ENCODE results near the gene TNRC6A.
"Not testable (repeated sequence)": the region's sequence is repeated elsewhere in the genome, so short reads cannot be mapped to it uniquely, and the experiment has no call there.

The TNRC6A gene

GRCh38 chr16:24736758-24737157 is 7.3 kb downstream of the TNRC6A start:
- no peaks in the 10 kb centered on the region for H3K9me3 Mint-ChIP-seq
- no peak overlapping the region for H3K4me3 Mint-ChIP-seq
- no peak overlapping the region for H3K27ac Mint-ChIP-seq
- H3K4me1 Mint-ChIP-seq = peaks cover 91% of the 10 kb centered on the region
- no peaks in the 10 kb centered on the region for H3K27me3 Mint-ChIP-seq
- no peak for ATAC-seq
- H3K36me3 Mint-ChIP-seq (ENCODE audit: low read depth) = peaks cover 34% of the 10 kb centered on the region
- no peak for DNase-seq

DNA sequence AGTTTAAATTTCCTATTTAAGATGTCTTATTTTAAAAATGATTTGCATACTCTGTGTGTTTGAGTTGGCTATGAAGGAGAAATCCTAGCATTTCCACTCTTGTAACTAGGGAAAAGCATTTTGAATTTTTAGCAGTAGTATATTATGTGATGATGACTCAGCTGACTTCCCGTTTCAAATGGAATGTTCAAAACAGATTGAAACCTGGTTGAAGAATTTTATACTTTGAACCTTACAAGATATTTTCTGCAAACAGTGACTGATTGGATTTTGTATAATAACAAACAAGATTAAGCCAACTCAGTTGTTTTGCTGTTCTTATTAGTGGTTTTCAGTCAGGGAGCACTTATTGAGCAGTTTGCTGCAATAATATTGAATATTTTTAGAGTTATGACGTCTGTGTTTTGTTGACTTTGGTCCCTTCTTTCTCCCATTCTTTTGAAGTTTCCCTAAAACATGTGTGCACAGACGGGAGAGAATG is 8.0 kb downstream of the TNRC6A start:
- no peaks in the 10 kb centered on the region for H3K9me3 Mint-ChIP-seq
- peaks cover 90% of the 10 kb centered on the region for H3K4me1 Mint-ChIP-seq
- no peak for ATAC-seq
- H3K4me3 Mint-ChIP-seq = no peak overlapping the region
- no peak for DNase-seq
- H3K36me3 Mint-ChIP-seq (ENCODE audit: low read depth) = peaks cover 33% of the 10 kb centered on the region
- H3K27ac Mint-ChIP-seq = no peak overlapping the region
- no peaks in the 10 kb centered on the region for H3K27me3 Mint-ChIP-seq

GRCh38 chr16:24737916-24738594 is 8.6 kb downstream of the TNRC6A start:
- Mint-ChIP-seq H3K36me3 (ENCODE audit: low read depth) (peaks cover 31% of the 10 kb centered on the region), H3K9me3 (no peaks in the 10 kb centered on the region), H3K4me3 (no peak overlapping the region), H3K27me3 (no peaks in the 10 kb centered on the region), H3K4me1 (peaks cover 91% of the 10 kb centered on the region), H3K27ac (peak overlapping the region; percentile 12)
- DNase-seq (no peak), ATAC-seq (no peak)

- Mint-ChIP-seq H3K4me1 (peaks cover 88% of the 10 kb centered on the region), H3K36me3 (ENCODE audit: low read depth) (peaks cover 24% of the 10 kb centered on the region), H3K27ac (no peak overlapping the region), H3K27me3 (no peaks in the 10 kb centered on the region), H3K9me3 (no peaks in the 10 kb centered on the region), H3K4me3 (no peak overlapping the region)
- DNase-seq = no peak
- ATAC-seq = no peak
Observed at GRCh38 chr16:24738895-24739294, 9.4 kb downstream of the TNRC6A start.

DNA sequence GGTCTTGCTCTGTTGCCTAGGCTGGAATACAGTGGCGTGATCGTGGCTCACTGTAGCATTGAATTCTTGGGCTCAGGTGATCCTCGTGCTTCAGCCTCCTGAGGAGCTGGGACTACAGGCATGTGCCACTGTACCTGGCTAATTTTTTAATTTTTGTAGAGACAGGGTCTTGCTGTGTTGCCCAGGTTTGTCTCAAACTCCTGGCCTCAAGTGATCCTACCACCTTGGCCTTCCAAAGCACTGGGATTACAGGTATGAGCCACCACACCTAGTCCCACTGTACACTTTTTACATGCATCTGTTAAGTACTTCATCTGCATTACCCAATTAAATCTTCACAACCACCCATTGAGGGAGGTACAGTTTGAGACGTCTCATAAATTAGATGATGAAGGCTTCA is 12.4 kb downstream of the TNRC6A start:
- no peaks in the 10 kb centered on the region for H3K27me3 Mint-ChIP-seq
- H3K4me1 Mint-ChIP-seq = peaks cover 87% of the 10 kb centered on the region
- ATAC-seq (no peak), DNase-seq (no peak)
- H3K9me3 Mint-ChIP-seq = no peaks in the 10 kb centered on the region
- peaks cover 28% of the 10 kb centered on the region for H3K36me3 Mint-ChIP-seq (ENCODE audit: low read depth)
- H3K27ac Mint-ChIP-seq = peak overlapping the region; percentile 44
- no peak overlapping the region for H3K4me3 Mint-ChIP-seq

- peaks cover 86% of the 10 kb centered on the region for H3K4me1 Mint-ChIP-seq
- ATAC-seq, H3K9me3 Mint-ChIP-seq, DNase-seq, H3K4me3 Mint-ChIP-seq, H3K27me3 Mint-ChIP-seq, H3K27ac Mint-ChIP-seq: not testable (repeated sequence)
- peaks cover 31% of the 10 kb centered on the region for H3K36me3 Mint-ChIP-seq (ENCODE audit: low read depth)
Observed at GRCh38 chr16:24742610-24743009, 13.2 kb downstream of the TNRC6A start.

- Mint-ChIP-seq H3K4me1 (peaks cover 79% of the 10 kb centered on the region), H3K9me3 (no peaks in the 10 kb centered on the region), H3K36me3 (ENCODE audit: low read depth) (peaks cover 31% of the 10 kb centered on the region), H3K4me3 (no peak overlapping the region), H3K27ac (peak overlapping the region; percentile 52), H3K27me3 (no peaks in the 10 kb centered on the region)
- no peak for ATAC-seq
- DNase-seq = no peak
Observed at GRCh38 chr16:24745391-24745790, 15.9 kb downstream of the TNRC6A start.

- H3K4me3 Mint-ChIP-seq = no peak overlapping the region
- no peak for ATAC-seq
- no peak overlapping the region for H3K27ac Mint-ChIP-seq
- no peak for DNase-seq
- peaks cover 29% of the 10 kb centered on the region for H3K36me3 Mint-ChIP-seq (ENCODE audit: low read depth)
- H3K27me3 Mint-ChIP-seq = no peaks in the 10 kb centered on the region
- H3K4me1 Mint-ChIP-seq = peaks cover 78% of the 10 kb centered on the region
- no peaks in the 10 kb centered on the region for H3K9me3 Mint-ChIP-seq
Observed at GRCh38 chr16:24745791-24746190, 16.3 kb downstream of the TNRC6A start.

- no peaks in the 10 kb centered on the region for H3K9me3 Mint-ChIP-seq
- H3K27me3 Mint-ChIP-seq = no peaks in the 10 kb centered on the region
- H3K4me1 Mint-ChIP-seq = peaks cover 78% of the 10 kb centered on the region
- peak overlapping the region; percentile 19 for H3K27ac Mint-ChIP-seq
- H3K4me3 Mint-ChIP-seq = no peak overlapping the region
- H3K36me3 Mint-ChIP-seq (ENCODE audit: low read depth) = peaks cover 27% of the 10 kb centered on the region
- DNase-seq = no peak
- ATAC-seq = no peak
Observed at GRCh38 chr16:24747441-24747840, 18.0 kb downstream of the TNRC6A start.

DNA sequence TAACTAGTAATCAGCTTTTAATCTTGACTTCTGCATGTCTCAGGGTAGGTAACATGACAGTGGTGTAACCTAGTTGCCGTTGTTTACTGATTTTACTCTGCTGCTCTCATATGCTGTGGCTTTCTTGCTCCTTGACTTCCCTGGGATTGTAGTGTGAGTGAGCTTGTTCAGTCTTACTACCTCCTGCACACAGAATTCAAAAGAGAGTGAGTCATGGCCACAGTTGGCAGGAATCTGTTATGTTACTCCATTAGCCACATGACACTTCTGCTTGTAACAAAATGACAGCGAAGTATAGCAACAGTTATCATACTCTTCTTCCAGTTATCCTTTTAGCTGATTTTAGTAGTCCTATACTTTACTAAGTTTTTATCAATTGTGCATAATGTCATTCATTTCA is 18.8 kb downstream of the TNRC6A start:
- Mint-ChIP-seq H3K36me3 (ENCODE audit: low read depth) (peaks cover 26% of the 10 kb centered on the region), H3K27me3 (no peaks in the 10 kb centered on the region), H3K9me3 (no peaks in the 10 kb centered on the region), H3K4me1 (peaks cover 81% of the 10 kb centered on the region), H3K27ac (no peak overlapping the region), H3K4me3 (no peak overlapping the region)
- ATAC-seq (peak; percentile 81), DNase-seq (no peak)

- DNase-seq (no peak), ATAC-seq (no peak)
- H3K36me3 Mint-ChIP-seq (ENCODE audit: low read depth) = peaks cover 22% of the 10 kb centered on the region
- peak overlapping the region; percentile 17 for H3K27ac Mint-ChIP-seq
- peaks cover 77% of the 10 kb centered on the region for H3K4me1 Mint-ChIP-seq
- no peak overlapping the region for H3K4me3 Mint-ChIP-seq
- no peaks in the 10 kb centered on the region for H3K27me3 Mint-ChIP-seq
- H3K9me3 Mint-ChIP-seq = no peaks in the 10 kb centered on the region
Observed at GRCh38 chr16:24749310-24749709, 19.9 kb downstream of the TNRC6A start.

DNA sequence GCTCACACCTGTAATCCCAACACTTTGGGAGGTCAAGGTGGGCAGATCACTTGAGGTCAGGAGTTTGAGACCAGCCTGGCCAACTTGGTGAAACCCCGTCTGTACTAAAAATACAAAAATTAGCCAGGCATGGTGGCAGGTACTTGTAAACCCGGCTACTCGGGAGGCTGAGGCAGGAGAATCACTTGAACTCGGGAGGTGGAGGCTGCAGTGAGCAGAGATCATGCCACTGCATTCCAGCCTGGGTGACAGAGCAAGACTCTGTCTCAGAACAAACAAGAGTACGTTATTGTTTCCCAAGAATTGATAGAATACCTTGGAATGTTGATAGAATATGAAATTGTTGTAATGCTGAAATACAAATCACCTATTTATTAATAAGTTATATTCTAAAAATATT is 20.4 kb downstream of the TNRC6A start:
- H3K36me3 Mint-ChIP-seq (ENCODE audit: low read depth) = peaks cover 20% of the 10 kb centered on the region
- not testable (repeated sequence) for H3K4me3 Mint-ChIP-seq

DNA sequence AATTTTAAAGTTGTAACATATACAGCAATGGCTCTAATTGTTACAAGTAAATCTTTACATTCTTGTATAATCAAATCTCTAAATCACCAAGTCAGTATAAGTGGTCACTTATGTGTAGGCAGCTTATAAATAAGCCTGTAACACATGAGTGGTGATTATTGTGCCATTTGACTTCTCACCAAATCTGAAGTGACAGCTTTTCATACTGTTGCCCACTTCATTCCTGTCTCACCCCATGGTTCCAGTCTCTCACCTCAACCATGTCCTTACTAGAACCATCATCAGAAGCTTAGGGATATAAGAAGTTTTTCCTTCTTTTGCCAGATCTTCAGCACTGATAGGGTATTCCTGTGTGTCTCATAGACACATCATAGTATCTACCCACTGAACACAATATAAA is 23.5 kb downstream of the TNRC6A start:
- no peak for DNase-seq
- peaks cover 71% of the 10 kb centered on the region for H3K4me1 Mint-ChIP-seq
- ATAC-seq = no peak
- peak overlapping the region; percentile 5 for H3K4me3 Mint-ChIP-seq
- H3K27ac Mint-ChIP-seq = peak overlapping the region; percentile 80
- H3K36me3 Mint-ChIP-seq (ENCODE audit: low read depth) = peaks cover 17% of the 10 kb centered on the region
- H3K27me3 Mint-ChIP-seq = no peaks in the 10 kb centered on the region
- no peaks in the 10 kb centered on the region for H3K9me3 Mint-ChIP-seq

More for the DNA sequence above, 20.4 kb downstream of the TNRC6A start:
- DNase-seq, ATAC-seq, H3K9me3 Mint-ChIP-seq, H3K27ac Mint-ChIP-seq, H3K27me3 Mint-ChIP-seq: not testable (repeated sequence)
- peaks cover 78% of the 10 kb centered on the region for H3K4me1 Mint-ChIP-seq

DNA sequence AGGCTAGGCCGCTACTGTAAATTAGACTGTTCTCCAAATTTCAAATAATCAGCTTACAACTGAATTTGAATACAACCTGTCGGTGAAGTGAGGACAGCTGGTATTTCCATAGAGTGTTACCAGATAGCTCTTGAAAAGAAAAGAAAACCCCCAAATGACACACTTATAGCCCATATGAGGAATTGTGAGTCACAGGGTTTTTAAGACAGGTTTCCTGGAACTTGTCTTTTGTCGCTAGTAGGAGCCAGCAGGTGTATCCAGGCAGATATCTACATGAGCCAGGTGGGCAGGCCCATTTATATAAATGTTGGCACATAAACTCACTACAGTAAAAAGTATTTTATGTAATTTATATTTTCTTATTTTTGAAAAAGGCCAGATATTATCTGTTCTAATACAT is 24.0 kb downstream of the TNRC6A start:
- H3K4me1 Mint-ChIP-seq = peaks cover 66% of the 10 kb centered on the region
- H3K27ac Mint-ChIP-seq = peak overlapping the region; percentile 80
- H3K4me3 Mint-ChIP-seq = peak overlapping the region; percentile 5
- no peaks in the 10 kb centered on the region for H3K27me3 Mint-ChIP-seq
- peak; percentile 97 for ATAC-seq
- H3K9me3 Mint-ChIP-seq = no peaks in the 10 kb centered on the region
- DNase-seq = no peak
- H3K36me3 Mint-ChIP-seq (ENCODE audit: low read depth) = peaks cover 17% of the 10 kb centered on the region

DNA sequence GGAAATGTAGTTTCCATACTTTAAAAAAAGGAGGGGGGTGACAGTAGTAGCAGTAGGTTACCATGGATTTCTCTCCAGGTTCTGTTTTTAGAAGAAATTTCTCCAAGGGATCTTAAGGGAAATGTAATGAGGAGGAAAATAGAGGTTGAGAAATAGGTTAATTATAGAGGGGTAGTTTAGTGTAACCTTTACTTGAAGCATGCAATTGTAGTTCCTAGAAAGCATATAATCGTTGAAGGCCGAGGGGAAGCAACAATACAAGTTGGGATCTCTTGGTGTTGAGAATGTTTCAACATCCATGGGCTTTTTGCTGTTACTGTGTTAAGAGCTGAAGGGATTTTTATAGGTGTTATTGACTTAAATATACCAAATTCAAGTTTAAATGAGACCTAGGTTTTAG is 25.1 kb downstream of the TNRC6A start:
- DNase-seq = no peak
- Mint-ChIP-seq H3K4me3 (no peak overlapping the region), H3K9me3 (no peaks in the 10 kb centered on the region), H3K27me3 (no peaks in the 10 kb centered on the region), H3K4me1 (peaks cover 57% of the 10 kb centered on the region), H3K27ac (peak overlapping the region; percentile 25), H3K36me3 (ENCODE audit: low read depth) (peaks cover 13% of the 10 kb centered on the region)
- no peak for ATAC-seq
